HepG2 (cell line): ENCODE data around the gene YTHDF1. TPM values are rescaled to one million over a fixed set of nuclear protein-coding genes. Genes with fewer than 3 reads are reported as not detected.

Source experiments
- ARNTL ChIP-seq: sonication (generic); formaldehyde crosslinking; IDR thresholded peaks from 2 replicates; pipeline ENCODE4 v1.4.0; 2020; ENCODE audit warnings: mild to moderate bottlenecking, missing genetic modification reagents
- BHLHE40 ChIP-seq: IDR thresholded peaks from 2 replicates; pipeline ENCODE4 v1.6.1; 2011; ENCODE audit warnings: low read length, improper control_type of control experiment
- HES4 ChIP-seq: sonication (generic); formaldehyde crosslinking; IDR thresholded peaks from 2 replicates; pipeline ENCODE4 v1.9.0; 2021; ENCODE audit warnings: mild to moderate bottlenecking, missing genetic modification reagents, borderline replicate concordance
- LCORL ChIP-seq, 2 experiments: fragments of 450-650 bp in 1 of 2; sonication (generic) in 1 of 2; formaldehyde crosslinking in 1 of 2; IDR thresholded peaks; 2 replicates each; pipeline versions ENCODE4 v1.5.0 to v1.6.1; 2017 to 2020; ENCODE audit warnings: antibody characterized with exemption in 1 of 2, missing genetic modification reagents in 1 of 2
- NCOR1 ChIP-seq: fragments of 200-600 bp; sonication (generic); IDR thresholded peaks from 2 replicates; pipeline ENCODE4 v1.7.0; 2017; ENCODE audit warnings: antibody characterized with exemption, low read length, borderline replicate concordance
- SOX6 ChIP-seq, 2 experiments: fragments of 450-650 bp in 1 of 2; sonication (generic) in 1 of 2; formaldehyde crosslinking in 1 of 2; IDR thresholded peaks; 2 replicates each; pipeline versions ENCODE4 v1.4.0 to v1.6.1; 2017 to 2020; ENCODE audit warnings: antibody characterized with exemption in 1 of 2, mild to moderate bottlenecking in 1 of 2, missing genetic modification reagents in 1 of 2
- TBL1XR1 ChIP-seq: fragments of 150-350 bp; IDR thresholded peaks from 2 replicates; pipeline ENCODE4 v1.6.1; 2014; ENCODE audit warnings: borderline replicate concordance, low read length; ENCODE audit not compliant: partially characterized antibody
- TBX2 ChIP-seq: sonication (generic); formaldehyde crosslinking; IDR thresholded peaks from 2 replicates; pipeline ENCODE4 v1.5.0; 2020; ENCODE audit warnings: missing genetic modification reagents, mild to moderate bottlenecking, borderline replicate concordance
- ZNF33A ChIP-seq: sonication (generic); formaldehyde crosslinking; IDR thresholded peaks from 2 replicates; pipeline ENCODE4 v1.5.1; 2020; ENCODE audit warnings: missing genetic modification reagents, mild to moderate bottlenecking, moderate library complexity, borderline replicate concordance
- ZNF431 ChIP-seq: sonication (generic); formaldehyde crosslinking; IDR thresholded peaks from 2 replicates; pipeline ENCODE4 v1.9.0; 2022; ENCODE audit warnings: missing genetic modification reagents, low read depth, mild to moderate bottlenecking, borderline replicate concordance
- ZNF543 ChIP-seq: sonication (generic); formaldehyde crosslinking; IDR thresholded peaks from 2 replicates; pipeline ENCODE4 v1.4.0; 2020; ENCODE audit warnings: mild to moderate bottlenecking, missing genetic modification reagents
- ZNF615 ChIP-seq: sonication (generic); formaldehyde crosslinking; IDR thresholded peaks from 2 replicates; pipeline ENCODE4 v1.5.0; 2020; ENCODE audit warnings: mild to moderate bottlenecking, missing genetic modification reagents, borderline replicate concordance
- polyA plus RNA-seq, 8 experiments: library from polyadenylated mRNA; depleted of rRNA in 3 of 8; stranded (reverse) in 7 of 8; unstranded in 1 of 8; fragments of >200 nt; fragmentation: Illumina TruSeq in 4 of 8; extraction: Trizol in 4 of 8; gene quantifications; 2 replicates each; pipeline versions ENCODE4 v1.2.1 to v1.2.3, GENCODE V29; 2011 to 2016; ENCODE audit warnings: low read depth in 4 of 8, missing spikeins in 1 of 8, mixed read lengths in 1 of 8; ENCODE audit not compliant: insufficient read depth in 1 of 8
- total RNA-seq, 5 experiments: library from RNA; depleted of rRNA; stranded (reverse); fragments of >200 nt; fragmentation: Illumina TruSeq; extraction: Trizol; gene quantifications; 2 replicates each; pipeline ENCODE4 v1.2.3, GENCODE V29; 2016; ENCODE audit warnings: low read depth in 1 of 5
- TF ChIP-seq, protein P1 (sequence below): IDR thresholded peaks from 2 replicates; pipeline ENCODE4 v1.6.1; 2018; ENCODE audit warnings: missing genetic modification reagents
- TF ChIP-seq, protein P2 (sequence below): sonication (generic); formaldehyde crosslinking; IDR thresholded peaks from 2 replicates; pipeline ENCODE4 v1.5.0; 2020; ENCODE audit warnings: mild to moderate bottlenecking, low read depth, missing genetic modification reagents, borderline replicate concordance
- TF ChIP-seq, protein P3 (sequence below): sonication (generic); formaldehyde crosslinking; IDR thresholded peaks from 2 replicates; pipeline ENCODE4 v1.5.1; 2020; ENCODE audit warnings: missing genetic modification reagents, mild to moderate bottlenecking, borderline replicate concordance
- TF ChIP-seq, protein P4 (sequence below): IDR thresholded peaks from 2 replicates; pipeline ENCODE4 v1.6.1; 2016; ENCODE audit warnings: missing biosample characterization, missing genetic modification reagents, low read depth
- TF ChIP-seq, protein P5 (sequence below): sonication (generic); formaldehyde crosslinking; IDR thresholded peaks from 2 replicates; pipeline ENCODE4 v1.4.0; 2020; ENCODE audit warnings: missing genetic modification reagents, borderline replicate concordance

Gene YTHDF1
- total and polyA plus RNA-seq, 2 of the 13 experiments (the other 11 are each of a cell fraction or from before 2014, with no cell fraction given), result 34.5 to 37.7 TPM

GRCh38 chr20:63230800-63231268 lies 14.9 kb upstream of the YTHDF1 start (continued):
- TF ChIP-seq, protein P1, sequence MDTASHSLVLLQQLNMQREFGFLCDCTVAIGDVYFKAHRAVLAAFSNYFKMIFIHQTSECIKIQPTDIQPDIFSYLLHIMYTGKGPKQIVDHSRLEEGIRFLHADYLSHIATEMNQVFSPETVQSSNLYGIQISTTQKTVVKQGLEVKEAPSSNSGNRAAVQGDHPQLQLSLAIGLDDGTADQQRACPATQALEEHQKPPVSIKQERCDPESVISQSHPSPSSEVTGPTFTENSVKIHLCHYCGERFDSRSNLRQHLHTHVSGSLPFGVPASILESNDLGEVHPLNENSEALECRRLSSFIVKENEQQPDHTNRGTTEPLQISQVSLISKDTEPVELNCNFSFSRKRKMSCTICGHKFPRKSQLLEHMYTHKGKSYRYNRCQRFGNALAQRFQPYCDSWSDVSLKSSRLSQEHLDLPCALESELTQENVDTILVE (CRISPR knock-in tag), result peak; percentile 42; the same call in 1 of the 2 replicates
- TF ChIP-seq ZNF543 (CRISPR knock-in tag), result peak; percentile 58; the same call in 1 of the 2 replicates
- TF ChIP-seq ZNF615 (CRISPR knock-in tag), result no peak
- TF ChIP-seq TBL1XR1, result no peak
- TF ChIP-seq, protein P2, sequence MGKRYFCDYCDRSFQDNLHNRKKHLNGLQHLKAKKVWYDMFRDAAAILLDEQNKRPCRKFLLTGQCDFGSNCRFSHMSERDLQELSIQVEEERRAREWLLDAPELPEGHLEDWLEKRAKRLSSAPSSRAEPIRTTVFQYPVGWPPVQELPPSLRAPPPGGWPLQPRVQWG (CRISPR knock-in tag), result no peak
- TF ChIP-seq, protein P3, sequence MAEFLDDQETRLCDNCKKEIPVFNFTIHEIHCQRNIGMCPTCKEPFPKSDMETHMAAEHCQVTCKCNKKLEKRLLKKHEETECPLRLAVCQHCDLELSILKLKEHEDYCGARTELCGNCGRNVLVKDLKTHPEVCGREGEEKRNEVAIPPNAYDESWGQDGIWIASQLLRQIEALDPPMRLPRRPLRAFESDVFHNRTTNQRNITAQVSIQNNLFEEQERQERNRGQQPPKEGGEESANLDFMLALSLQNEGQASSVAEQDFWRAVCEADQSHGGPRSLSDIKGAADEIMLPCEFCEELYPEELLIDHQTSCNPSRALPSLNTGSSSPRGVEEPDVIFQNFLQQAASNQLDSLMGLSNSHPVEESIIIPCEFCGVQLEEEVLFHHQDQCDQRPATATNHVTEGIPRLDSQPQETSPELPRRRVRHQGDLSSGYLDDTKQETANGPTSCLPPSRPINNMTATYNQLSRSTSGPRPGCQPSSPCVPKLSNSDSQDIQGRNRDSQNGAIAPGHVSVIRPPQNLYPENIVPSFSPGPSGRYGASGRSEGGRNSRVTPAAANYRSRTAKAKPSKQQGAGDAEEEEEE, result no peak
- TF ChIP-seq LCORL (IDR thresholded peaks at IDR 0.05), result no peak
- TF ChIP-seq LCORL (CRISPR knock-in tag; IDR thresholded peaks at IDR 0.05), result no peak; the same call in 1 of the 2 replicates
- TF ChIP-seq, protein P4, sequence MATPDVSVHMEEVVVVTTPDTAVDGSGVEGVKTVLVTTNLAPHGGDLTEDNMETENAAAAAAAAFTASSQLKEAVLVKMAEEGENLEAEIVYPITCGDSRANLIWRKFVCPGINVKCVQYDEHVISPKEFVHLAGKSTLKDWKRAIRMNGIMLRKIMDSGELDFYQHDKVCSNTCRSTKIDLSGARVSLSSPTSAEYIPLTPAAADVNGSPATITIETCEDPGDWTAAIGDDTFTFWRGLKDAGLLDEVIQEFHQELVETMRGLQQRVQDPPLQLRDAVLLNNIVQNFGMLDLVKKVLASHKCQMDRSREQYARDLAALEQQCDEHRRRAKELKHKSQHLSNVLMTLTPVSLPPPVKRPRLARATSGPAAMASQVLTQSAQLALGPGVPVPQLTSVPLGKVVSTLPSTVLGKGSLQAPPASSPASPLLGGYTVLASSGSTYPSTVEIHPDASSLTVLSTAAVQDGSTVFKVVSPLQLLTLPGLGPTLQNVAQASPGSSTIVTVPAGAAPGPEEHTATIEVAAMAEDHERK (CRISPR knock-in tag), result no peak
- no peak; the same call in 1 of the 2 replicates for TF ChIP-seq HES4 (CRISPR knock-in tag)
- peak; percentile 42; the same call in 1 of the 2 replicates for TF ChIP-seq TBX2
- no peak for TF ChIP-seq ARNTL (CRISPR knock-in tag)
- TF ChIP-seq NCOR1, result no peak
- no peak for TF ChIP-seq ZNF33A (CRISPR knock-in tag)
- no peak for TF ChIP-seq ZNF431
- TF ChIP-seq BHLHE40, result 0 out of 2 replicates have a peak, but pooled peaks have one; percentile 31
- TF ChIP-seq SOX6 (IDR thresholded peaks at IDR 0.05), result no peak
- peak; percentile 11; the same call in 1 of the 2 replicates for TF ChIP-seq SOX6 (CRISPR knock-in tag; IDR thresholded peaks at IDR 0.05)
- TF ChIP-seq, protein P5, sequence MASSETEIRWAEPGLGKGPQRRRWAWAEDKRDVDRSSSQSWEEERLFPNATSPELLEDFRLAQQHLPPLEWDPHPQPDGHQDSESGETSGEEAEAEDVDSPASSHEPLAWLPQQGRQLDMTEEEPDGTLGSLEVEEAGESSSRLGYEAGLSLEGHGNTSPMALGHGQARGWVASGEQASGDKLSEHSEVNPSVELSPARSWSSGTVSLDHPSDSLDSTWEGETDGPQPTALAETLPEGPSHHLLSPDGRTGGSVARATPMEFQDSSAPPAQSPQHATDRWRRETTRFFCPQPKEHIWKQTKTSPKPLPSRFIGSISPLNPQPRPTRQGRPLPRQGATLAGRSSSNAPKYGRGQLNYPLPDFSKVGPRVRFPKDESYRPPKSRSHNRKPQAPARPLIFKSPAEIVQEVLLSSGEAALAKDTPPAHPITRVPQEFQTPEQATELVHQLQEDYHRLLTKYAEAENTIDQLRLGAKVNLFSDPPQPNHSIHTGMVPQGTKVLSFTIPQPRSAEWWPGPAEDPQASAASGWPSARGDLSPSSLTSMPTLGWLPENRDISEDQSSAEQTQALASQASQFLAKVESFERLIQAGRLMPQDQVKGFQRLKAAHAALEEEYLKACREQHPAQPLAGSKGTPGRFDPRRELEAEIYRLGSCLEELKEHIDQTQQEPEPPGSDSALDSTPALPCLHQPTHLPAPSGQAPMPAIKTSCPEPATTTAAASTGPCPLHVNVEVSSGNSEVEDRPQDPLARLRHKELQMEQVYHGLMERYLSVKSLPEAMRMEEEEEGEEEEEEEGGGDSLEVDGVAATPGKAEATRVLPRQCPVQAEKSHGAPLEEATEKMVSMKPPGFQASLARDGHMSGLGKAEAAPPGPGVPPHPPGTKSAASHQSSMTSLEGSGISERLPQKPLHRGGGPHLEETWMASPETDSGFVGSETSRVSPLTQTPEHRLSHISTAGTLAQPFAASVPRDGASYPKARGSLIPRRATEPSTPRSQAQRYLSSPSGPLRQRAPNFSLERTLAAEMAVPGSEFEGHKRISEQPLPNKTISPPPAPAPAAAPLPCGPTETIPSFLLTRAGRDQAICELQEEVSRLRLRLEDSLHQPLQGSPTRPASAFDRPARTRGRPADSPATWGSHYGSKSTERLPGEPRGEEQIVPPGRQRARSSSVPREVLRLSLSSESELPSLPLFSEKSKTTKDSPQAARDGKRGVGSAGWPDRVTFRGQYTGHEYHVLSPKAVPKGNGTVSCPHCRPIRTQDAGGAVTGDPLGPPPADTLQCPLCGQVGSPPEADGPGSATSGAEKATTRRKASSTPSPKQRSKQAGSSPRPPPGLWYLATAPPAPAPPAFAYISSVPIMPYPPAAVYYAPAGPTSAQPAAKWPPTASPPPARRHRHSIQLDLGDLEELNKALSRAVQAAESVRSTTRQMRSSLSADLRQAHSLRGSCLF, result no peak
